ENCODE data around the gene ARL8B. TPM values are rescaled to one million over a fixed set of nuclear protein-coding genes. Genes with fewer than 3 reads are reported as not detected.

The ARL8B gene
- total RNA-seq, 1 experiment from 2014 or later: 51.8 TPM

GRCh38 chr3:5210926-5211325 lies 88.8 kb downstream of the ARL8B start:
- in situ Hi-C loops (cut with HindIII; ENCODE audit: low pct_unique_long_range_greater_than_20kb, low sequenced_read_pairs) (no loop called here), intact Hi-C loops (cut with micrococcal nuclease; ENCODE audit: unreplicated experiment) (no loop called here)
- Histone ChIP-seq H3K4me1 (ENCODE audit: control insufficient read depth, insufficient read depth, low read length) (no peaks in the 10 kb centered on the region), H3K9me3 (ENCODE audit: control insufficient read depth, insufficient read depth, low read depth, low read length) (no peaks in the 10 kb centered on the region), H3K4me3 (ENCODE audit: low read depth in 2 of 2, low read length in 2 of 2) (no peak overlapping the region), H3K27ac (ENCODE audit: low read length) (no peak overlapping the region), H3K27me3 (ENCODE audit: control insufficient read depth, insufficient read depth, low read length) (no peaks in the 10 kb centered on the region), H3K36me3 (ENCODE audit: control insufficient read depth, insufficient read depth, low read length) (peaks cover 8% of the 10 kb centered on the region)
- TF ChIP-seq REST (IDR thresholded peaks at IDR 0.05; ENCODE audit: insufficient read depth in 1 of 2, low read depth in 2 of 2, low read length in 1 of 2) (no peak), TCF7L2 (IDR thresholded peaks at IDR 0.05; ENCODE audit: low read depth, low read length) (no peak), SIN3A (IDR thresholded peaks at IDR 0.05; ENCODE audit: borderline replicate concordance, insufficient read depth, low read depth, low read length) (no peak), CTCF (IDR thresholded peaks at IDR 0.05) (no peak), POLR2AphosphoS5 (IDR thresholded peaks at IDR 0.05; ENCODE audit: low read depth, low read length) (no peak)
- DNase-seq (ENCODE audit: low read depth, low spot score) (no peak), ATAC-seq (no peak)
- ChIA-PET CTCF (interaction anchor here (0.6 kb wide), 1 partner anchor 16 kb away, joined by 3 read pairs; no protein-coding TSS in a partner anchor), POLR2A (no interaction called here)
- BruUV-seq (replicated peaks): no TSS peak

GRCh38 chr3:5212628-5213573 lies 90.8 kb downstream of the ARL8B start:
- ATAC-seq (no peak), DNase-seq (ENCODE audit: low read depth, low spot score) (no peak)
- Histone ChIP-seq H3K27ac (ENCODE audit: low read length) (no peak overlapping the region), H3K36me3 (ENCODE audit: control insufficient read depth, insufficient read depth, low read length) (peaks cover 7% of the 10 kb centered on the region), H3K9me3 (ENCODE audit: control insufficient read depth, insufficient read depth, low read depth, low read length) (no peaks in the 10 kb centered on the region), H3K4me1 (ENCODE audit: control insufficient read depth, insufficient read depth, low read length) (no peaks in the 10 kb centered on the region), H3K4me3 (ENCODE audit: low read depth in 2 of 2, low read length in 2 of 2) (no peak overlapping the region), H3K27me3 (ENCODE audit: control insufficient read depth, insufficient read depth, low read length) (no peaks in the 10 kb centered on the region)
- BruUV-seq (replicated peaks): no TSS peak
- POLR2A ChIA-PET: no interaction called here
- in situ Hi-C loops (cut with HindIII; ENCODE audit: low pct_unique_long_range_greater_than_20kb, low sequenced_read_pairs) (no loop called here), intact Hi-C loops (cut with micrococcal nuclease; ENCODE audit: unreplicated experiment) (no loop called here)
- CTCF ChIA-PET: no interaction called here
- TF ChIP-seq CTCF (IDR thresholded peaks at IDR 0.05): no peak
- TF ChIP-seq POLR2AphosphoS5 (IDR thresholded peaks at IDR 0.05; ENCODE audit: low read depth, low read length): no peak
- no peak for TF ChIP-seq REST (IDR thresholded peaks at IDR 0.05; ENCODE audit: insufficient read depth in 1 of 2, low read depth in 2 of 2, low read length in 1 of 2)
- no peak for TF ChIP-seq TCF7L2 (IDR thresholded peaks at IDR 0.05; ENCODE audit: low read depth, low read length)
- no peak for TF ChIP-seq SIN3A (IDR thresholded peaks at IDR 0.05; ENCODE audit: borderline replicate concordance, insufficient read depth, low read depth, low read length)
